Measurements from ENCODE around the gene RSPRY1. TPM values are rescaled to one million over a fixed set of nuclear protein-coding genes. Genes with fewer than 3 reads are reported as not detected.

RSPRY1 gene
- total RNA-seq, 2 donors from 2014 or later, result 37.2 to 38.6 TPM

GRCh38 chr16:57283214-57283958 lies 97.3 kb downstream of the RSPRY1 start:
- DNase-seq (ENCODE audit: low spot score in 2 of 2), result no peak
- no peak for ATAC-seq
- no peaks in the 10 kb centered on the region for H3K9me3 Mint-ChIP-seq
- no peaks in the 10 kb centered on the region for H3K36me3 Mint-ChIP-seq
- H3K27ac Mint-ChIP-seq, result no peak overlapping the region

- no peak for DNase-seq (ENCODE audit: low spot score in 2 of 2)
- H3K36me3 Mint-ChIP-seq, result no peaks in the 10 kb centered on the region
- H3K9me3 Mint-ChIP-seq, result no peaks in the 10 kb centered on the region
- no peak overlapping the region for H3K27ac Mint-ChIP-seq
- ATAC-seq, result no peak
These were observed 97.8 kb downstream of the RSPRY1 start for GRCh38 chr16:57283959-57284208.

GRCh38 chr16:57284209-57284951 lies 98.3 kb downstream of the RSPRY1 start, which contains the start of gene PLLP:
TSS of gene PLLP (minus strand) at chr16:57284672. CDS start at chr16:57284540, 132 bp downstream.
- ATAC-seq, result peak; percentile 72 to 81
- no peak within 1 kb of the TSS for H3K27ac Mint-ChIP-seq
- H3K9me3 Mint-ChIP-seq, result no peaks in the 10 kb centered on the region

GRCh38 chr16:57284952-57285363 lies 98.8 kb downstream of the RSPRY1 start:
- ATAC-seq (no peak), DNase-seq (ENCODE audit: low spot score in 2 of 2) (no peak)
- Mint-ChIP-seq H3K27ac (no peak overlapping the region), H3K36me3 (no peaks in the 10 kb centered on the region), H3K9me3 (no peaks in the 10 kb centered on the region)

More at GRCh38 chr16:57284209-57284951, 98.3 kb downstream of the RSPRY1 start, which contains the start of gene PLLP:
- peak; percentile 57 to 73 for DNase-seq (ENCODE audit: low spot score in 2 of 2)
- no peaks in the 10 kb centered on the region for H3K36me3 Mint-ChIP-seq

GRCh38 chr16:57285379-57285778 lies 99.2 kb downstream of the RSPRY1 start:
- DNase-seq (ENCODE audit: low spot score in 2 of 2), result no peak
- no peak for ATAC-seq
- H3K27ac Mint-ChIP-seq, result no peak overlapping the region
- no peaks in the 10 kb centered on the region for H3K36me3 Mint-ChIP-seq
- no peaks in the 10 kb centered on the region for H3K9me3 Mint-ChIP-seq

GRCh38 chr16:57289391-57290257 lies 103.5 kb downstream of the RSPRY1 start:
- H3K9me3 Mint-ChIP-seq, result no peaks in the 10 kb centered on the region
- no peak overlapping the region for H3K27ac Mint-ChIP-seq
- ATAC-seq, result peak; percentile 22 to 68
- no peaks in the 10 kb centered on the region for H3K36me3 Mint-ChIP-seq
- no peak for DNase-seq (ENCODE audit: low spot score in 2 of 2)

Other genes with a start within 250 kb of the RSPRY1 start
- gene CETP, start 224.4 kb upstream of the RSPRY1 start, total RNA-seq, result not detected
- 100 to 1,000 TPM; 231 to 254 TPM for gene NLRC5, start 196.8 kb upstream of the RSPRY1 start, total RNA-seq
- gene CPNE2, start 93.7 kb upstream of the RSPRY1 start, total RNA-seq, result 10 to 100 TPM in 1 of 2 donors, 1 to 10 TPM in 1; 5.1 to 11.5 TPM
- 100 to 1,000 TPM; 113 to 115 TPM for gene PSME3IP1, start 290 bp upstream of the RSPRY1 start, total RNA-seq
- gene ARL2BP, start 58.9 kb downstream of the RSPRY1 start, total RNA-seq, result 10 to 100 TPM; 14.7 to 20.7 TPM
- under 1 TPM; 0.35 to 0.43 TPM for gene PLLP, start 98.3 kb downstream of the RSPRY1 start, total RNA-seq
- gene CCL22, start 172.5 kb downstream of the RSPRY1 start, total RNA-seq, result 1 to 10 TPM; 2.3 to 2.6 TPM
- gene CX3CL1, start 186.2 kb downstream of the RSPRY1 start, total RNA-seq, result under 1 TPM in 1 of 2 donors, not detected in 1; 0.07 TPM
- not detected for gene CCL17, start 218.4 kb downstream of the RSPRY1 start, total RNA-seq